DMS153 (cell line): ENCODE results near the gene LDHA.
"Not testable (repeated sequence)": the region's sequence is repeated elsewhere in the genome, so short reads cannot be mapped to it uniquely, and the experiment has no call there.

Experiments
- DNase-seq: peaks from one replicate; lab custom pipeline; 2025; lab: John Stamatoyannopoulos, UW

Gene LDHA

DNA sequence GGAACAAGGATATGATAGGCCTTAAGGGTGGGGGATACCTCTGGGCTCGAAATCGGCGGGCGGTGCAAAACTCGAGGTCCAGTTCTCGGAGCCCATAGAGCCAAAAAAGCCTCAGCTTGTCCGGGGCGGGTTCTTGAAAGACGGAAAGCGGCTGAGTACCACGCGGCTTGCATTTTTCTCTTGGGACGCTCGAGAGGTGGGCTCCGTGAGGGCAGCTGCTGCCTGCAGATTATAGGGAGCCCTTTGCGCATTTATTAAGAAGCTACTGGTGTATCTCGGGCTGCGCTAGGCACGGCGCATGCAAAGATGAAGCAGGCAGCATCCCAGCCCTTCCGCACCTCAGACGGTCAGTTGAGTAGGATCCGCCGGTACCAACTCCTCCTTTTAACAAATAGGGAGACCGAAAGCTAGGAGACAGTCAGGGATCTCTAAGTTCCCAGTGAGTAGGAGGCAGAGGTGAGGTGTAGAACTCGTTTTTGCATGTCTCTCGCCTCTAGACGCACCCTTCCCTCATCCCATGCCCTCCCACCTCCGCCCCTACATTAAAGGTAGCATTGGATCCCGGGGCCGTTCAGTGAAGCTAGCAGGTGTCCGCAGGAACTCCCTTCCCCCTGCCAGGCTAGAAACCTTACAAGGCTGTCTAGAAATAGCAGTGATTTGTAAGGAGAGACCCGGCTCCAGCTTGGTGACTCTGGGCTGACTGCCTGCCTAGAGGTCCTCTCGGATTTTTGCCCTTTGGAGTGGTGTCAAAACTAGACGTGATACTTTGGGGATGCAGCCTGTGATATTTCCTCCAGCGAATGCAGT lies 768 bp downstream of the LDHA start:
- DNase-seq: no peak

DNA sequence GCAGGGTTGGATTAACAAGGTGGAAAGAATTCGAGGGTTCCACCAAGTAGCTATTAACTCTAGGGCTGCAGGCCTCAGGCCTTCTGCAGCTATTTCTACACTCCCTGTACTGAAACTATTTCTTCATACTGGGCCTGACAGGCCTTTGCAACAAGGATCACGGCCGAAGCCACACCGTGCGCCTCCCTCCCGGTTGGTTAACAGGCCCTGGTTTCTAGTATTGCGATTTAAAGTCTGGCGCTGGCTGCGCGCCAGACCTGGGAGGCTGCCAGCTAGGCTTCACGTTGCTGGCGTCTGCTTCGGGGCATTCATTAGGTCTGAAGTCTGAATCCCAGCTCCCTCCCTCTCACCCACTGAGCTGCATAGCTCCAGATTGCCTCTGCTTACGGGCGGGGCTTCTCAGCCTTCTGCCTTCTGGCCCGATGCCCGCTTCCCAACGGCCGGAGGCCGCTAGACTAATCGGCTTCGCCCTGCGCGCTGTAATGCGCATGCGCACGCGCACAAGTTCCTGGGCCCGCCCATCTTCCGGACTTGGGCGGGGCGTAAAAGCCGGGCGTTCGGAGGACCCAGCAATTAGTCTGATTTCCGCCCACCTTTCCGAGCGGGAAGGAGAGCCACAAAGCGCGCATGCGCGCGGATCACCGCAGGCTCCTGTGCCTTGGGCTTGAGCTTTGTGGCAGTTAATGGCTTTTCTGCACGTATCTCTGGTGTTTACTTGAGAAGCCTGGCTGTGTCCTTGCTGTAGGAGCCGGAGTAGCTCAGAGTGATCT lies 1.6 kb downstream of the LDHA start:
- peak; percentile 99 for DNase-seq

DNA sequence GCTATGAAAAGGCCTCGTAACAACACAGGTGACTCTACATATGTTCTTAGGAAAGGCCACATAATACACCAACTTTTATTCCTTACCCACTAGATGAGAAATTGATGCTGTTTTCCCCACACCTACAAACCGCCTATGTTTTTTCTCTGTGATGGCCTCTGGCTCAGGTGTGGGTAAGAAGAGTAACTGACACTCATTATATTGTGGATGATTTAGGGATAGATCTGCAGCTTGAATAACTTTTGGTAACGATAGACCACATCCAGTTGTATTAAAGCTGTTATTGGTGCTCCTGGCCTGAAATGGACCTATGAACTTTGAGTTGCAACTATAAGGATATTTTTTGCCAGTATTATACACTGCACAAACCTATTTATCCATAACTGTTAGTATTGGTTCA lies 3.6 kb downstream of the LDHA start:
- DNase-seq: no peak

DNA sequence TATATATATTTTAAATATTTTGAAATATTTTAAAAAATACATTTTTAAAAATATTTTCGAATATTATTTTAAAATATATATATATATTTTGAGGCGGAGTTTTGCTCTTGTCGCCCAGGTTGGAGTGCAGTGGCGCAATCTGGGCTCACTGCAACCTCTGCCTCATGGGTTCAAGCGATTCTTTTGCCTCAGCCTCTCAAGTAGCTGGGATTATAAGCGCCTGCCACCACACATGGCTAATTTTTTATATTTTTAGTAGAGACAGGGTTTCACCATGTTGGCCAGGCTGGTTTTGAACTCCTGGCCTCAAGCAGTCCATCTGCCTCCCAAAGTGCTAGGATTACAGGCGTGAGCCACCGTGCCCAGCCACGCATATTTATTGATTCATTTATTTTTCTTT lies 6.7 kb downstream of the LDHA start:
- DNase-seq: not testable (repeated sequence)

DNA sequence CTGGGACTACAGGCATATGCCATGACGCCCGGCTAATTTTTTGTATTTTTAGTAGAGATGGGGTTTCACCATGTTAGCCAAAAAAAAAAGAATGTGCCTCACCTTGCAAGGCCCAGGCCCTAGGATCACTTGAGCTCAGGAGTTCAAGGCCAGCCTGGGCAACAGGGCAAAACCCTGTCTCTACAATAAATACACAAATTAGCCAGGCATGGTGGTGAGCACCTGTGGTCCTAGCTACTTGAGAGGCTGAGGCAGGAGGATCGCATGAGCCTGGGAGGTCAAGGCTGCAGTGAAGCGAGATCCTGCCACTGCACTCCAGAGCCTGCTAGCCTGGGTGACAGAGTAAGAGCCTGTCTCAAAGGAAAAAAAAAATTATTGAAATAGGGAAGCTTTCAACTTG lies 9.7 kb downstream of the LDHA start:
- no peak for DNase-seq

DNA sequence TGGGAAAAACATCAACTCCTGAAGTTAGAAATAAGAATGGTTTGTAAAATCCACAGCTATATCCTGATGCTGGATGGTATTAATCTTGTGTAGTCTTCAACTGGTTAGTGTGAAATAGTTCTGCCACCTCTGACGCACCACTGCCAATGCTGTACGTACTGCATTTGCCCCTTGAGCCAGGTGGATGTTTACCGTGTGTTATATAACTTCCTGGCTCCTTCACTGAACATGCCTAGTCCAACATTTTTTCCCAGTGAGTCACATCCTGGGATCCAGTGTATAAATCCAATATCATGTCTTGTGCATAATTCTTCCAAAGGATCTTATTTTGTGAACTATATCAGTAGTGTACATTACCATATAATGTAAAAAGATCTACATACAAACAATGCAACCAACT lies 13.0 kb downstream of the LDHA start:
- not testable (repeated sequence) for DNase-seq

DNA sequence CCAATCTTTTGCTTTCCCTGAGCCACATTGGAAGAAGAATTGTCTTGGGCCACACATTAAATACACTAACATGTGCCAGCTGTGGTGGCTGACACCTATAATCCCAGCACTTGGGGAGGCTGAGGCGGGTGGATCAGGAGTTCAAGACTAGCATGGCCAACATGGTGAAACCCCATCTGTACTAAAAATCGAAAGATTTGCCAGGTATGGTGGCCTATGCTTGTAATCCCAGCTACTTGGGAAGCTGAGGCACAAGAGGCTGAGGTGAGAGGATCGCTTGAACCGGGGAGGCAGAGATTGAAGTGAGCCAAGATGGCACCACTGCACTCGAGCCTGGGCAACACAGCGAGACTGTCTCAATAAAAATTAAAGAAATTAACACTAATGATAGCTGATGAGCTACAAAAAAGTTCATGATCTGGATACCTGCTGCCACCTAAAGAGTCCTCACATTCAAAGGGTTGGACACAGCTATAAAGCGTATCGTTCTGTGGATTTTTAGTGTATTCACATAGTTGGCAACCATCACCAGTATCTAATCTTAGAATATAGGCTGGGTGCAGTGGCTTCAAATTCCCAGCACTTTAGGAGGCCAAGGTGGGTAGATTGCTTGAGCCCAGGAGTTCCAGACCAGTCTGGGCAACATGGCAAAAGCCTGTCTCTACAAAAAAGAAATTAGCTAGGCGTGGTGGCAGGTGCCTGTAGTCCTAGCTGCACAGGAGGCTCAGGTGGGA lies 14.4 kb downstream of the LDHA start:
- no peak for DNase-seq

DNA sequence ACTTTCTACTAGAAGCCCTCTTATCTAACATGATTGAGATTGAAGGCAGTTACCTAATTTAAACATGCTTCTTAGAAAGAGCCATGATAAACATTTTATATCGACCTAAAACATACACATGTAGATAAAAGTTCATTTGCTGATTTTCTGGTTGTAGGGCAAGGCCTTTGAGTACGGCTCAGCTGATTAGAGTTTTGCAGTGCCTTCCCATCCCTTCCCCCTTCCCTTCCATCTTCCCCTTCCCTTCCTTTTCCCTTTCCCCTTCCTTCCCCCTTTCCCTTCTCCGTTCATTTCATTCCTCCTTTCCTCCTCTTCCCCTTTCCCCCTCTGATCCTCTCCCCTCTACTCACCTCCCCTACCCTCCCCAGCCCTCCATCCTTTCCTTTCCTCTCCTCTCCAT lies 22.1 kb downstream of the LDHA start:
- no peak for DNase-seq

DNA sequence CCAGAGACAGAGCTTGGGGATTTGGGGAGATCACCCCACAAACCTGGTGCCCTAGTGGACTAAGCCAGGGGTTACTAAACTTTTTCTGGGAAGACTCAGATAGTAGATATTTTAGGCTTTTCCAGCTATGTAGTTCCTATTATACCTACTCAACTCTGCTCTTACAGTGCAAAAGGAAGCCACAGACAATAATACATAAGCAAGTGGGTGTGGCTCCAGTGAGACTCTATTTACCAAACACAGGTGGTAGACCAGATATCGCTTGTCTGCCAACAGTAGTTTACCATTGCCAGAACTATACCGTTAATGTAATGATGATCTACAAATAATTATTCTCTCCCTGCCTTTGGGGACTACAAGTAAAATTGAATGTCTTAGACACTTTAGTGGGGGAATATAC lies 24.7 kb downstream of the LDHA start:
- no peak for DNase-seq

DNA sequence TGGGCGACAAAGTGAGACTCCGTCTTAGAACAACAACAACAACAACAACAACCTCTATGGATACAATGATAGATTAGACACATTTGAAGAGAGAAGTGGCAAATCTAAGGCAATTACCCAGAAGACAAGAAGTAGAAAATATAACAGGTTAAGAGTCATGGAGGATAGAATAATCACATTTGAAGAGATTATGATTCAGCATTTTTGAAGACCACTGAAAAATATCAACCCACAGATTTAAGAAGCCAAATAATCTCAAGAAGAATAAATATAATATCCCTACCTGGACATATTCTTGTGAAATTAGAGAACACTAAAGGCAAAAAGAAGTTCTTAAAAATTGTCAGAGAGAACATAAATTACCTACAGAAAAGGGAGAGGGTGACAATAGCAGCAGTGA lies 25.7 kb downstream of the LDHA start:
- DNase-seq: no peak

DNA sequence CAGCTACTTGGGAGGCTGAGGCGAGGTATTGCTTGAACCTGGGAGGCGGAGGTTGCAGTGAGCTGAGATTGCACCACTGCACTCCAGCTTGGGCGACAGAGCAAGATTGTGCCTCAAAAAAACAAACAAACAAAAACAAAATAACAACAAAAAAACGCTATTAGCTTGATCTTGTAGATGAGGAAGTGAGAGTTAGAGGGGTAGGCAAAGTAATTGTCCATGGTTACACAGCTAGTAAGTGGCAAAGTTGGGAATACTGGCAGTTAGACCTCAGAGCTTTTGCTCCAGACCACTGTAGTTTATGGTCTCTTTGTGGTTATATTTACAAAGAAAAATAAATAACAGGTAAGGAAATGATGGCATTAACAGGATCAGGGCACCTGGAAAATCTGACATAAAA lies 32.9 kb downstream of the LDHA start:
- no peak for DNase-seq

DNA sequence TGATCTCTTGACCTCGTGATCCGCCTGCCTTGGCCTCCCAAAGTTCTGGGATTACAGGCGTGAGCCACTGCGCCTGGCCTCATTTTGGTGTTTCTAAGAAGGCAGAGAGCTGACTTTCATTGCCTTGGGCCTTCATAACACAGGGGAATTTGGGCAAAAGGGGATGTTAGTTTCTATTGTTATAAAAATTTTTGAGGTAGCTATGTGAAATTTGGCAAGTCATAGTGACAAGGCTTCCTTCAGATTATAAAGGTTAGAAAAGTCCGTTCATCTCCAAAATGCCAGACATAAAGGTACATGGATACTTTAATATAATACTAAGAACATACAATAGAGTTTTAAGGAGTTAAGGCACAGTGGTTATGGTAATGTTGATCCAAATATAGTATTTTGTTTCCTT lies 35.0 kb downstream of the LDHA start:
- DNase-seq: no peak

DNA sequence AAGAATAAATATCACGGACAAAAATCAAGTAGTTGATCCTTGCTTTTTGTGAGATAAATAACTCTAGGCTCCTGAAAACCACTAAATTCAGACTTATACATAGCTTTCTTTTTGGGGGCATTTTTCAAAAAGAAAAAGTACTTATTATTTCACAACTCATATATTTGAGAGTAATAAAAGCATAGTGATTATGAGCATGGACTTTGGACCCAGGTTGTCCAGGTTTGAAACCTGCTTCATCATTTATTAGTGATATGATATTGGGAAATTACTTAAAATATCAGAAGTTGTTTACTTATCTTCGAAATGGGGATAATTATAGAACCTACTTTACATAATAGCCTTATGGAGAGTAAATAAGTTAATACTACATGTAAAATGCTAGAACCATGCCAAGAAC lies 44.3 kb downstream of the LDHA start:
- no peak for DNase-seq

DNA sequence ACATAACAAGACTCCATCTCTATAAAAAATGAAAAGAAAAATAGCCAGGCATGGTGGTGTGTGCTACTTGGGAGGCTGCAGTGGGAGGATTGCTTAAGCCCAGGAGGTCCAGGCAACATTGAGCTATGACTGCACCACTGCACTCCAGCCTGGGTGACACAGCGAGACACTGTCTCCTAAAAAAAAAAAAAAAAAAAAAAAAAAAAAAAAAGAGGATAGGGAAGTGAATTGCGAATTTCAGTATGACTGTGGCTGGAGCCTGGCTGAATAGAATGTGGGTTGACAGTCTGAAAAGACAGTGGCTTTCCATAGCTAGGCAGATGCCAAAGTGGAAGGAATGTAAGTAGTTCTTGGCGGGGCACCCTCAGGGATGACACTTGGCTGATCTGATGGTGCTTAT lies 54.9 kb downstream of the LDHA start:
- DNase-seq: no peak

DNA sequence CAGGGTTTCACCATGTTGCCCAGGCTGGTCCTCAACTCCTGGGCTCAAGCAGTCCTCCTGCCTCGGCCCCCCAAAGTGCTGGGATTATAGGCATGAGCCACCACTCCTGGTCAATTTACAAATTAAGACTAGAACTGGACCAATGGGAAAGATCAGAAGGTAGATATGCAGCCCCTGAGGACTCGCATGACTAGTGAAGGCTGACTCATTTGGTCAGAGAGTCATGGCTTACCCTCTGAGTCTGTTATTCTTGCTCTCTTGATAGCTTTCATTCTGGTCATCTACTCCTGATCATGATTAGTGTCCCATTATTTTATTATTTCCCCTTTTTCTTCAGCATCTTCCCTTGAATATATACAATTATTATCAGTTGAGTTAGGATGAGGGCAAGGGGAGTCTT lies 58.6 kb downstream of the LDHA start:
- DNase-seq: no peak

DNA sequence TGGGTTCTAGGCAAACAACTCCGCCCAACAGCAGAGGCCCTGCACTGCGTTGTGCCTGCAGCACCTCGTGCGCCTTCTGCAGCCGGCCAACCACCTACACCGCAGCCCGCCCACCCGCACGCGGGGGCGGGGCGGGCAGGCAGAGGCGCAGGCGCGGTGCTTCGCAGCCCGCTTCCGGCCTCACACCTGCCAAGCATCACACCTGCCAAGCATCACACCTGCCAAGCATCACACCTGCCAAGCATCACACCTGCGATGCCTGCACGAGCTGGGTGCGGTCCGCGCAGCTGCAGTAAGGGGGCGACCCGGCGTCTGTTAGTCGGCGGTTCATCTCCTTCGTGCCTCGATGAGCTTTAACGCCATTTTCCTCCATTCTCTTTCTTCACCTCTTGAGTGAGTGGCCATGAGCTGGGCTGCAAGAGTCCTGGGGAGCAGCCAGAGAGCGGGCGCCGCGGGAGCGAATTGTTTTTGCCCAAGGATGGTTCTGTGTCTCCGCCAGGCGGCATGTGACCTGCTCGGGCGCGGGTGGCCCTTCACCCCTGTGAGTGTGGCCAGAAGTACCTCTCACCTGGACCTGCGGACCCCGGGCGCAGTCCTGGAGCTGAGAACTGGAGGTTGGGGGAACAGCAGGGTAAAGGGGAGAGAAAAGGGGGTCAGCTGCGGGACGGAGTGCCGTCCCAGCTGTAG lies 61.5 kb downstream of the LDHA start, which contains the start of gene LDHAL6A:
Gene LDHAL6A (plus strand): TSS at position 171 of the 687 bp plus-strand sequence. CDS start 825 bp downstream, outside the sequence.
- DNase-seq: no peak

DNA sequence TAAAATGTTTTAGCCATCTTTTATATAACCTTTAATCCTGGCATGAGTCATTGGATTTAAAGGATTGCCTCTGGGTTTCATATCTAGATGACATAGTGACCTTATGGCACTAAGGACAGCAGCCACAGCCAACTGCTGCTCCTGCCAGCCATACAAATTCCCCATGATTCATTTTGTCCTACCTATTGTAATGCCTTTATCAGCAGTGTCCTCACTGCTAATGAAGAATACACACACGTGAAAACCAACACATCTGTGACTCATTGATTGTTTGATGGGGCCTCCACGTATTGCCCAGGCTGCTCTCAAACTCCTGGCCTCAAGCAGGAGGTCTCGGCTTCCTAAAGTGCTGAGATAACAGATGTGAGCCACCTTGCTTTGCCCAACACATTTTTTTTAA lies 63.1 kb downstream of the LDHA start:
- DNase-seq: peak; percentile 2
